Prostate gland (tissue), 2 donors: ENCODE measurements around the gene CCL8. TPM values are rescaled to one million over a fixed set of nuclear protein-coding genes. Genes with fewer than 3 reads are reported as not detected.
"Not testable (repeated sequence)": the region's sequence is repeated elsewhere in the genome, so short reads cannot be mapped to it uniquely, and the experiment has no call there.

Experiments used
- DNase-seq: peaks from one replicate; pipeline ENCODE4 v3.0.0-alpha.2; 2019; ENCODE audit warnings: low spot score
- H3K27ac ChIP-seq, 2 donors: fragments of 200-600 bp; sonication (generic); 2 replicates each; pipeline ENCODE4 v1.5.1; 2017 to 2019
- H3K27me3 ChIP-seq: fragments of 200-600 bp; sonication (generic); replicated peaks from 2 replicates; pipeline ENCODE4 v1.5.1; 2019; ENCODE audit not compliant: insufficient read depth
- H3K36me3 ChIP-seq, 2 donors: fragments of 200-600 bp; sonication (generic); 1 replicate in 1 of 2; 2 replicates in 1 of 2; pipeline versions ENCODE4 v1.5.1 to v1.8.1; 2017 to 2019
- H3K4me1 ChIP-seq: fragments of 200-600 bp; sonication (generic); replicated peaks from 2 replicates; pipeline ENCODE4 v1.5.1; 2019
- H3K4me3 ChIP-seq, 2 donors: fragments of 200-600 bp; sonication (generic); 2 replicates each; pipeline ENCODE4 v1.5.1; 2017 to 2019
- H3K9me3 ChIP-seq: fragments of 200-600 bp; sonication (generic); 2 replicates; pipeline ENCODE4 v1.5.1; 2017
- POLR2A ChIP-seq: fragments of 450-650 bp; IDR thresholded peaks from one replicate; pipeline ENCODE4 v1.6.1; 2016; ENCODE audit warnings: antibody characterized with exemption, mild to moderate bottlenecking
- POLR2AphosphoS5 ChIP-seq: sonication (generic); formaldehyde crosslinking; IDR thresholded peaks from one replicate; pipeline ENCODE4 v1.6.1; 2017; ENCODE audit warnings: antibody characterized with exemption
- WGBS: methylation state at CpG from one replicate; pipeline ENCODE4 v1.1.5; 2018; 5-methylcytosine and 5-hydroxymethylcytosine counted together
- intact Hi-C: fragments of 100-400 bp; cut with DNase I; formaldehyde crosslinking; loops from one replicate; pipeline ENCODE4 v1.14.2; 2022
- total RNA-seq, 2 donors: library from RNA; depleted of rRNA; stranded (reverse); fragments of >200 nt; gene quantifications; one replicate each; pipeline ENCODE4 v1.1.0, GENCODE V29; 2016
- TF ChIP-seq, protein P1 (sequence below), 4 experiments: fragments of 200-600 bp in 2 of 4; fragments of 450-650 bp in 2 of 4; sonication (generic) in 2 of 4; IDR thresholded peaks; 1 replicate in 3 of 4; 2 replicates in 1 of 4; pipeline ENCODE4 v1.5.1; 2016 to 2019; ENCODE audit warnings: antibody characterized with exemption in 4 of 4, mild to moderate bottlenecking in 2 of 4, moderate library complexity in 2 of 4

CCL8 gene
- total RNA-seq, 2 donors from 2014 or later = not detected

- Histone ChIP-seq H3K9me3 (no peaks in the 10 kb centered on the region), H3K4me3 (no peak overlapping the region), H3K27ac (no peak overlapping the region), H3K4me1 (no peaks in the 10 kb centered on the region), H3K27me3 (no peaks in the 10 kb centered on the region), H3K36me3 (no peaks in the 10 kb centered on the region)
- intact Hi-C loops = no loop called here
- TF ChIP-seq, protein P1, sequence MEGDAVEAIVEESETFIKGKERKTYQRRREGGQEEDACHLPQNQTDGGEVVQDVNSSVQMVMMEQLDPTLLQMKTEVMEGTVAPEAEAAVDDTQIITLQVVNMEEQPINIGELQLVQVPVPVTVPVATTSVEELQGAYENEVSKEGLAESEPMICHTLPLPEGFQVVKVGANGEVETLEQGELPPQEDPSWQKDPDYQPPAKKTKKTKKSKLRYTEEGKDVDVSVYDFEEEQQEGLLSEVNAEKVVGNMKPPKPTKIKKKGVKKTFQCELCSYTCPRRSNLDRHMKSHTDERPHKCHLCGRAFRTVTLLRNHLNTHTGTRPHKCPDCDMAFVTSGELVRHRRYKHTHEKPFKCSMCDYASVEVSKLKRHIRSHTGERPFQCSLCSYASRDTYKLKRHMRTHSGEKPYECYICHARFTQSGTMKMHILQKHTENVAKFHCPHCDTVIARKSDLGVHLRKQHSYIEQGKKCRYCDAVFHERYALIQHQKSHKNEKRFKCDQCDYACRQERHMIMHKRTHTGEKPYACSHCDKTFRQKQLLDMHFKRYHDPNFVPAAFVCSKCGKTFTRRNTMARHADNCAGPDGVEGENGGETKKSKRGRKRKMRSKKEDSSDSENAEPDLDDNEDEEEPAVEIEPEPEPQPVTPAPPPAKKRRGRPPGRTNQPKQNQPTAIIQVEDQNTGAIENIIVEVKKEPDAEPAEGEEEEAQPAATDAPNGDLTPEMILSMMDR (IDR thresholded peaks at IDR 0.05) = no peak
- no peak for TF ChIP-seq POLR2A
- no peak for TF ChIP-seq POLR2AphosphoS5
- no peak for DNase-seq
Observed at GRCh38 chr17:34321964-34322363, 2.7 kb downstream of the CCL8 start.

DNA sequence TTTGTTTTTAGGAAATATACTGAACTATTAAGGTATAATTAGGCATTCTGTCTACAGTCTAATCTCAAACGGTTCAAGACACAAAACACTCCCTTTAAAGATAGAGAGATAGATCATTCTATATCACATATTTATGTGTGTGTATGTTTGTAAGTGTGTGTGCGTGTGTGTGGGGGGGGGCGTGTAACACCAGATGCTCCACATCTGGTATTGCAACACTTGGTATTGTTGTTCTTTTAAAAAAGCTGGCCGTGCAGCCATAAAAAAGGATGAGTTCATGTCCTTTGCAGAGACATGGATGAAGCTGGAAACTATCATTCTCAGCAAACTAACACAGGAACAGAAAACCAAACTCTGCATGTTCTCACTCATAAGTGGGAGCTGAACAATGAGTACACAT lies 8.3 kb downstream of the CCL8 start:
- H3K27me3 ChIP-seq, H3K9me3 ChIP-seq, H3K27ac ChIP-seq, H3K36me3 ChIP-seq, H3K4me3 ChIP-seq, DNase-seq, intact Hi-C loops, H3K4me1 ChIP-seq: not testable (repeated sequence)
- 51% methylated on average over 4 of the region's 4 CpGs for WGBS

DNA sequence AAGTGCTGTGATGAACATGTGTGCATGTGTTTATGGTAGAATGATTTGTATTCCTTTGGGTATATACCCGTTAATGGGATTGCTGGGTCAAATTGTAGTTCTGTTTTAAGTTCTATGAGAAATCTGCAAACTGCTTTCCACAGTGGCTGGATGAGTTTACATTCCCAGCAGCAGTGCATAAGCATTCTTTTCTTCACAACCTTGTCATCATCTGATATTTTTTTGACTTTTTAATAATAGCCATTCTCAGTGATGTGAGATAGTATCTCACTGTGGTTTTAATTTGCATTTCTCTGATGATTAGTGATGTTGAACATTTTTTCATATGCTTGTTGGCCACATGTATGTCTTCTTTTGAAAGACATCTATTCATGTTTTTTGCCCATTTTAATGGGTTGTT lies 18.5 kb downstream of the CCL8 start:
- Histone ChIP-seq H3K36me3 (no peaks in the 10 kb centered on the region), H3K4me1 (no peaks in the 10 kb centered on the region), H3K27me3 (no peaks in the 10 kb centered on the region), H3K27ac (no peak overlapping the region), H3K4me3 (no peak overlapping the region), H3K9me3 (no peaks in the 10 kb centered on the region)
- DNase-seq = no peak
- intact Hi-C loops = no loop called here
- no peak for TF ChIP-seq POLR2AphosphoS5
- TF ChIP-seq POLR2A = no peak
- TF ChIP-seq, protein P1 (IDR thresholded peaks at IDR 0.05) = no peak
- WGBS = 50% methylated on average over 1 of the region's 1 CpG

- Histone ChIP-seq H3K4me1 (no peaks in the 10 kb centered on the region), H3K9me3 (no peaks in the 10 kb centered on the region), H3K27me3 (no peaks in the 10 kb centered on the region), H3K27ac (no peak overlapping the region), H3K36me3 (no peaks in the 10 kb centered on the region), H3K4me3 (no peak overlapping the region)
- TF ChIP-seq, protein P1 (IDR thresholded peaks at IDR 0.05) = no peak
- no peak for TF ChIP-seq POLR2AphosphoS5
- no peak for TF ChIP-seq POLR2A
- no peak for DNase-seq
- WGBS = 69% methylated on average over 3 of the region's 3 CpGs
- intact Hi-C loops = no loop called here
Observed at GRCh38 chr17:34339138-34339770, 20.0 kb downstream of the CCL8 start.

GRCh38 chr17:34341916-34342315 lies 22.7 kb downstream of the CCL8 start:
- TF ChIP-seq, protein P1 (IDR thresholded peaks at IDR 0.05) = no peak
- TF ChIP-seq POLR2AphosphoS5 = no peak
- no peak for TF ChIP-seq POLR2A
- Histone ChIP-seq H3K27ac (no peak overlapping the region), H3K4me1 (no peaks in the 10 kb centered on the region), H3K36me3 (no peaks in the 10 kb centered on the region), H3K4me3 (no peak overlapping the region), H3K27me3 (no peaks in the 10 kb centered on the region), H3K9me3 (no peaks in the 10 kb centered on the region)
- intact Hi-C loops = no loop called here
- DNase-seq = no peak
- WGBS = 93% methylated on average over 2 of the region's 2 CpGs
